B cell (primary cell): ENCODE results near the gene XAF1.

Experiments
- CTCF ChIP-seq: fragments of 200-600 bp; IDR thresholded peaks from one replicate; pipeline ENCODE4 v1.8.0; 2022; ENCODE audit warnings: antibody characterized with exemption, mild to moderate bottlenecking
- EZH2 ChIP-seq: IDR thresholded peaks from 2 replicates; pipeline ENCODE4 v1.6.1; 2012; ENCODE audit warnings: borderline replicate concordance, low read depth, mild to moderate bottlenecking, moderate library complexity, low read length; ENCODE audit not compliant: insufficient read depth, poor library complexity, severe bottlenecking

GRCh38 chr17:6753006-6753445 is 2.8 kb upstream of the XAF1 start:
- TF ChIP-seq EZH2 (no peak), CTCF (no peak)
